ENCODE results near the gene ITPKB.
"Not testable (repeated sequence)": the region's sequence is repeated elsewhere in the genome, so short reads cannot be mapped to it uniquely, and the experiment has no call there.

ITPKB gene

DNA sequence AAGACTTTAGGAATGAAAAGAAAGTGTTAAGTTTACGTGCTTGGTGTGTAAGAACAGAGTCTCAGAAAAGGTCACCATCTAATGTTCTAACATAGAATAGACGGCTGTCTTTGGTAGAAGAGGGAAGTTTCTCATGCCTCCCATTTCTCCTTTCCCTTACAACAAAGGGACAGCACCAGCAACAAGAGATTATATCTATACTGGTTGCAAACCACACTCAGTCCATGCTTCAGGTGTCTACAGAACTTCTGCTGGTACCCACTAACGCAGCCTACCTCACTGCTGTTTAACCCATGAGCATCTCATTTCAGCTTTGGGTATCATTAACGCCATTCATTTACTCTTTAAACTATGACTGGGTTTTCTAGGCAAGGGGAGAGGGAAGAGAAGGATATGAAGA, 9.2 kb upstream of the ITPKB start:
- Histone ChIP-seq H2AFZ (ENCODE audit: low read length) (no peak overlapping the region), H3K4me1 (ENCODE audit: low read length) (peaks cover 7% of the 10 kb centered on the region; the same call in 1 of the 2 replicates), H3K27me3 (replicated peaks; ENCODE audit: insufficient read depth, low read length) (no peaks in the 10 kb centered on the region), H3K79me2 (ENCODE audit: low read length) (no peaks in the 10 kb centered on the region), H4K20me1 (ENCODE audit: insufficient read depth, low read length) (no peaks in the 10 kb centered on the region), H3K27ac (ENCODE audit: low read length) (no peak overlapping the region), H3K9me2 (replicated peaks; ENCODE audit: insufficient read depth, low read length) (0 out of 2 replicates have a peak, but pooled peaks cover 3% of the 10 kb centered on the region), H3F3A (ENCODE audit: insufficient read depth, low read length) (no peaks in the 10 kb centered on the region), H3K4me2 (ENCODE audit: low read depth, low read length) (no peak overlapping the region), H3K4me3 (ENCODE audit: low read length) (no peak overlapping the region), H3K9ac (ENCODE audit: low read length) (no peak overlapping the region), H3K36me3 (replicated peaks; ENCODE audit: insufficient read depth, low read length) (no peaks in the 10 kb centered on the region), H3K9me3 (replicated peaks; ENCODE audit: insufficient read depth, low read length) (no peaks in the 10 kb centered on the region)
- TF ChIP-seq, protein P1, sequence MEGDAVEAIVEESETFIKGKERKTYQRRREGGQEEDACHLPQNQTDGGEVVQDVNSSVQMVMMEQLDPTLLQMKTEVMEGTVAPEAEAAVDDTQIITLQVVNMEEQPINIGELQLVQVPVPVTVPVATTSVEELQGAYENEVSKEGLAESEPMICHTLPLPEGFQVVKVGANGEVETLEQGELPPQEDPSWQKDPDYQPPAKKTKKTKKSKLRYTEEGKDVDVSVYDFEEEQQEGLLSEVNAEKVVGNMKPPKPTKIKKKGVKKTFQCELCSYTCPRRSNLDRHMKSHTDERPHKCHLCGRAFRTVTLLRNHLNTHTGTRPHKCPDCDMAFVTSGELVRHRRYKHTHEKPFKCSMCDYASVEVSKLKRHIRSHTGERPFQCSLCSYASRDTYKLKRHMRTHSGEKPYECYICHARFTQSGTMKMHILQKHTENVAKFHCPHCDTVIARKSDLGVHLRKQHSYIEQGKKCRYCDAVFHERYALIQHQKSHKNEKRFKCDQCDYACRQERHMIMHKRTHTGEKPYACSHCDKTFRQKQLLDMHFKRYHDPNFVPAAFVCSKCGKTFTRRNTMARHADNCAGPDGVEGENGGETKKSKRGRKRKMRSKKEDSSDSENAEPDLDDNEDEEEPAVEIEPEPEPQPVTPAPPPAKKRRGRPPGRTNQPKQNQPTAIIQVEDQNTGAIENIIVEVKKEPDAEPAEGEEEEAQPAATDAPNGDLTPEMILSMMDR (IDR thresholded peaks at IDR 0.05; ENCODE audit: low read length): no peak
- TF ChIP-seq EZH2 (optimal IDR thresholded peaks at IDR 0.05; ENCODE audit: low read depth, low read length) (no peak), EZH2phosphoT487 (IDR thresholded peaks at IDR 0.05; ENCODE audit: low read length) (no peak)
- no peak for DNase-seq

DNA sequence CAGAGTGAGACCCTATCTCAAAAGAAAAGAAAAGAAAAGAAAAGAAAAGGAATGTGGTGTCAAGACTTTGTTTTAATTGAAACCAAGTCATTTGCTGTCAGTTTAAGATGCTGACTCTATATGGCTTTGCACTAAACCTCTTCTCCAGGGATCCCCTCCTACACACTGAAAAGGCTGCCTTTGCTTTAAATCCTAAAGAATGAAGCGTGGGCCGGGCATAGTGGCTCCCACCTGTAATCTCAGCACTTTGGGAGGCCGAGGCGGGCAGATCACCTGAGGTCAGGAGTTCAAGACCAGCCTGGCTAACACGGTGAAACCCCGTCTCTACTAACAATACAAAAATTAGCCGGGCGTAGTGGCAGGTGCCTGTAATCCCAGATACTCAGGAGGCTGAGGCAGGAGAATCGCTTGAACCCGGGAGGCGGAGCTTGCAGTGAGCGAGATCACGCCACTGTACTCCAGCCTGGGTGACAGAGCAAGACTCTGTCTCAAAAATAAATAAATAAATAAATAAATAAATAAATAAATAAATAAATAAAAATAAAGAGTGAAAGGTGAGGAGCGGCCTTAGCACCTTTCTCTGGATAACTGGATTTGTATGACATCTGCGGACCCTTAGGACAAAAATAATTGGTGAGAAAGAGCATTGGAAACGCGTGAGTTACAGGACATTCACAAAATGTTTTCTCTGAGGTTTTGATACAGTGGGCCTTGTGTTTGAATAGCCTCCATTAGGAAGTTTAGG, 8.6 kb upstream of the ITPKB start:
- H3K9ac ChIP-seq (ENCODE audit: low read length); H3K36me3 ChIP-seq (replicated peaks; ENCODE audit: insufficient read depth, low read length); H3F3A ChIP-seq (ENCODE audit: insufficient read depth, low read length); H2AFZ ChIP-seq (ENCODE audit: low read length); H3K4me2 ChIP-seq (ENCODE audit: low read depth, low read length); H3K9me3 ChIP-seq (replicated peaks; ENCODE audit: insufficient read depth, low read length); H3K9me2 ChIP-seq (replicated peaks; ENCODE audit: insufficient read depth, low read length); H3K27me3 ChIP-seq (replicated peaks; ENCODE audit: insufficient read depth, low read length); H3K4me3 ChIP-seq (ENCODE audit: low read length); H4K20me1 ChIP-seq (ENCODE audit: insufficient read depth, low read length); H3K79me2 ChIP-seq (ENCODE audit: low read length); H3K27ac ChIP-seq (ENCODE audit: low read length); H3K4me1 ChIP-seq (ENCODE audit: low read length); DNase-seq: not testable (repeated sequence)

DNA sequence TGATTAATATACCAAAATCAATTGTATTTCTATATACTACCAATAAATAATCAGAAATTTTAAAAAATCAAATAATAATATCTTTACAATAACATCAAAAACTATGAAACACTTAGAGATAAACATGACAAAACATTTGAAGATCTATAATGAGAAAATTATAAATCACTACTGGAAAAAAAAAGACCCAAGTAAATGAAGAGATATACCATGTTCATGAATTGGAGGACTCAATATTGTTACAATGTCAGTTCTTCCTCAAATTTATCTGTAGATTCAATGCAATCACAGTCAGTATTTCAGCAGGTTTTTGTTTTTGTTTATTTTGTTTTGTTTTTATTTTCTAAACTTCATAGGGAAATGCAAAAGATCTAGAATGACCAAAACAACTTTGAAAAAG, 4.2 kb upstream of the ITPKB start:
- H3K9ac ChIP-seq (ENCODE audit: low read length): no peak overlapping the region
- peaks cover 6% of the 10 kb centered on the region for H3K79me2 ChIP-seq (ENCODE audit: low read length)
- H2AFZ ChIP-seq (ENCODE audit: low read length): no peak overlapping the region
- H3K9me2 ChIP-seq (replicated peaks; ENCODE audit: insufficient read depth, low read length): 0 out of 2 replicates have a peak, but pooled peaks cover 3% of the 10 kb centered on the region
- H3K4me3 ChIP-seq (ENCODE audit: low read length): no peak overlapping the region
- H3F3A ChIP-seq (ENCODE audit: insufficient read depth, low read length): peaks cover 20% of the 10 kb centered on the region
- H3K36me3 ChIP-seq (replicated peaks; ENCODE audit: insufficient read depth, low read length): no peaks in the 10 kb centered on the region
- peaks cover 13% of the 10 kb centered on the region for H3K4me1 ChIP-seq (ENCODE audit: low read length)
- no peak for DNase-seq
- H3K27ac ChIP-seq (ENCODE audit: low read length): no peak overlapping the region
- H3K27me3 ChIP-seq (replicated peaks; ENCODE audit: insufficient read depth, low read length): no peaks in the 10 kb centered on the region
- TF ChIP-seq EZH2phosphoT487 (IDR thresholded peaks at IDR 0.05; ENCODE audit: low read length): no peak
- TF ChIP-seq EZH2 (optimal IDR thresholded peaks at IDR 0.05; ENCODE audit: low read depth, low read length): no peak
- TF ChIP-seq, protein P1 (IDR thresholded peaks at IDR 0.05; ENCODE audit: low read length): no peak
- H3K4me2 ChIP-seq (ENCODE audit: low read depth, low read length): no peak overlapping the region
- no peaks in the 10 kb centered on the region for H4K20me1 ChIP-seq (ENCODE audit: insufficient read depth, low read length)
- H3K9me3 ChIP-seq (replicated peaks; ENCODE audit: insufficient read depth, low read length): no peaks in the 10 kb centered on the region

DNA sequence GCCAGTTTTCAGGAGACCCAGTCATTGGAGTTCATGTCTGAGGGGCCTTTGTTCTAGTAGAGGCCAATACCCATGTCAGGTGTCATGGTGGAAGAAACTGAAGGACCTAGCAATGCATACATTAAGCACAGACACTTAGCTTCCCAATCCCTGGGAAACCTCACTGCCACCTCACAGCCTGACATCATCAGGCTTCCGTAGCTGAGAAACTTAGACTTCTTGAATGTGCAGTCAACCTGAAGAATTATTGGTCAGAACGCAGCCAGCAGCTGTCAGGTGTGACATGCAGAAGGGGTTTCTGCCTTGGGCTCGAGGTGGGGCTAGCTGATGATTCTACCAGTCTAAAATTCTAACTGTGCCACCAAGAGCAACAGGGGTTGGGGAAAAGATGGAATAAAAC, 1.9 kb upstream of the ITPKB start:
- Histone ChIP-seq H3K4me3 (ENCODE audit: low read length) (no peak overlapping the region), H3K9me3 (replicated peaks; ENCODE audit: insufficient read depth, low read length) (no peaks in the 10 kb centered on the region), H3K9me2 (replicated peaks; ENCODE audit: insufficient read depth, low read length) (0 out of 2 replicates have a peak, but pooled peaks cover 3% of the 10 kb centered on the region), H3K4me1 (ENCODE audit: low read length) (peaks cover 24% of the 10 kb centered on the region), H4K20me1 (ENCODE audit: insufficient read depth, low read length) (peaks cover 6% of the 10 kb centered on the region; the same call in 1 of the 2 replicates), H3K4me2 (ENCODE audit: low read depth, low read length) (no peak overlapping the region), H2AFZ (ENCODE audit: low read length) (no peak overlapping the region), H3K36me3 (replicated peaks; ENCODE audit: insufficient read depth, low read length) (0 out of 2 replicates have a peak, but pooled peaks cover 3% of the 10 kb centered on the region), H3K27me3 (replicated peaks; ENCODE audit: insufficient read depth, low read length) (no peaks in the 10 kb centered on the region), H3K27ac (ENCODE audit: low read length) (no peak overlapping the region), H3K79me2 (ENCODE audit: low read length) (peaks cover 29% of the 10 kb centered on the region), H3F3A (ENCODE audit: insufficient read depth, low read length) (peaks cover 24% of the 10 kb centered on the region), H3K9ac (ENCODE audit: low read length) (no peak overlapping the region)
- TF ChIP-seq, protein P1 (IDR thresholded peaks at IDR 0.05; ENCODE audit: low read length): no peak
- TF ChIP-seq EZH2phosphoT487 (IDR thresholded peaks at IDR 0.05; ENCODE audit: low read length) (no peak), EZH2 (optimal IDR thresholded peaks at IDR 0.05; ENCODE audit: low read depth, low read length) (no peak)
- DNase-seq: no peak

Measured in MM.1S (cell line).